Glomerular endothelial cell (primary cell): ENCODE results near the gene C2orf49. TPM values are rescaled to one million over a fixed set of nuclear protein-coding genes. Genes with fewer than 3 reads are reported as not detected.

Source experiments
- DNase-seq: peaks from one replicate; pipeline ENCODE4 v3.0.0-alpha.2; 2011; ENCODE audit warnings: low read depth, low spot score; ENCODE audit errors: extremely low read depth
- total RNA-seq: library from RNA; depleted of rRNA; stranded (reverse); fragments of >200 nt; gene quantifications from 2 replicates; pipeline ENCODE4 v1.2.3, GENCODE V29; 2015

The C2orf49 gene
- total RNA-seq, 1 donor from 2014 or later = 16.5 TPM

DNA sequence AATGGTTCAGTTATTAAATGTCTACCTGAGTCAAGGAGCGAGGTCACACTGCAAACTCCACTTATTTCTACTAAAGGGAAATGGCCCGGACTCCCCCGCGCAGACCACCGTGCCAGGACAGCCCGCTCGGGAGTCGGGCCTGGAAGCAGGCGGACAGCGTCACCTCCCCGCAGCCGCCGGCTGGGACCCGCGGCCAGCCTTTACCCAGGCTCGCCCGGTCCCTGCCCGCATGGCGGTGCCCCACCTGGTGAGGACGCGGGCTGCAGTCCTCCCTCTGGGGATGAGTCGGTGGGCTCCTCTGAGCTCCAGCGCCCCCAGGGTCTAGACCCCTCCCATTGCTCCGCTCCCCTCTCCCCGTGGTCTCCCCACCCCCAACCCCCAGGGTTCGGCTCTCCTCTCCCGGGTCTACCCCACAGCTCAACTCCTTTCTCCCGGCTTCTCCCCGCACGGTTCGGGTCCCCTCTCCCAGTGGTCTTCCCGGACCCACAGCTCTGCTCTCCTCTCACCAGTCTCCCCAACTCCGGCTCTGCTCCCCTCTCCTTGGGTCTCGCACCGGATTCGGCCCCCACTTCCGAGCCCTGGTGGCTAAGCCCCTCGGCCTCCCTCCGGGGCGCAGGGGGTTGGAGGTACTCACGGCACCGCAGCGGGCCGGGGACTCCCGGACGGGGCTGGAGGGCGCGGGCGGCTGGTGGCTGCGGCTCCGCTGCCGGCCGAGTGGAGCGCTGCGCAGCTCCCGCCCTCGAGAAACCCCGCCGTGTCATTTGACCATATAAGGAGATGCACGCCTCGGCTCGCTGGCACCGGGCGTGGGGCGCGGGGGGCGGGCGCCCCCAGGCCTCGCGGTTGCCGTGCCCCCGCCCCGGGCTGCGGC lies 61.2 kb downstream of the C2orf49 start, which contains the start of gene FHL2:
FHL2 (minus strand) TSS at position 716 of the 871 bp plus-strand sequence. CDS start 12,535 bp downstream, outside the sequence.
- no peak for DNase-seq

Other genes with a start within 250 kb of the C2orf49 start
- gene GPR45, start 95.8 kb upstream of the C2orf49 start, total RNA-seq = not detected in 2 replicates
- gene TGFBRAP1, start 7.8 kb upstream of the C2orf49 start, total RNA-seq = 40.6 and 49.4 TPM in 2 replicates
- gene FHL2, start 61.5 kb downstream of the C2orf49 start, total RNA-seq = 115 and 138 TPM in 2 replicates